Measurements from ENCODE around the gene RINL. TPM values are rescaled to one million over a fixed set of nuclear protein-coding genes. Genes with fewer than 3 reads are reported as not detected.

RINL gene
- total RNA-seq, 4 donors from 2014 or later, result 5.5 to 14.0 (median 11.6) TPM

- TF ChIP-seq, protein P1, sequence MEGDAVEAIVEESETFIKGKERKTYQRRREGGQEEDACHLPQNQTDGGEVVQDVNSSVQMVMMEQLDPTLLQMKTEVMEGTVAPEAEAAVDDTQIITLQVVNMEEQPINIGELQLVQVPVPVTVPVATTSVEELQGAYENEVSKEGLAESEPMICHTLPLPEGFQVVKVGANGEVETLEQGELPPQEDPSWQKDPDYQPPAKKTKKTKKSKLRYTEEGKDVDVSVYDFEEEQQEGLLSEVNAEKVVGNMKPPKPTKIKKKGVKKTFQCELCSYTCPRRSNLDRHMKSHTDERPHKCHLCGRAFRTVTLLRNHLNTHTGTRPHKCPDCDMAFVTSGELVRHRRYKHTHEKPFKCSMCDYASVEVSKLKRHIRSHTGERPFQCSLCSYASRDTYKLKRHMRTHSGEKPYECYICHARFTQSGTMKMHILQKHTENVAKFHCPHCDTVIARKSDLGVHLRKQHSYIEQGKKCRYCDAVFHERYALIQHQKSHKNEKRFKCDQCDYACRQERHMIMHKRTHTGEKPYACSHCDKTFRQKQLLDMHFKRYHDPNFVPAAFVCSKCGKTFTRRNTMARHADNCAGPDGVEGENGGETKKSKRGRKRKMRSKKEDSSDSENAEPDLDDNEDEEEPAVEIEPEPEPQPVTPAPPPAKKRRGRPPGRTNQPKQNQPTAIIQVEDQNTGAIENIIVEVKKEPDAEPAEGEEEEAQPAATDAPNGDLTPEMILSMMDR (IDR thresholded peaks at IDR 0.05), result no peak
- no peak for TF ChIP-seq POLR2A (IDR thresholded peaks at IDR 0.05)
- WGBS, 2 donors, result 87 to 90% methylated on average over 11 of the region's 11 CpGs
- intact Hi-C loops (cut with DNase I; ENCODE audit: low total_unique reads), result no loop called here
- DNase-seq (ENCODE audit: low spot score in 2 of 2), result no peak
- no peak overlapping the region for H3K4me3 ChIP-seq (ENCODE audit: low read depth, poor library complexity, severe bottlenecking)
Observed at GRCh38 chr19:38844093-38844686, 33.9 kb downstream of the RINL start.

GRCh38 chr19:38843175-38843758, 34.8 kb downstream of the RINL start:
- TF ChIP-seq POLR2A (IDR thresholded peaks at IDR 0.05), result no peak
- TF ChIP-seq, protein P1 (IDR thresholded peaks at IDR 0.05), result no peak
- intact Hi-C loops (cut with DNase I; ENCODE audit: low total_unique reads), result no loop called here
- 97 to 99% methylated on average over 9 of the region's 9 CpGs for WGBS, 2 donors

GRCh38 chr19:38842439-38843174, 35.5 kb downstream of the RINL start:
- no peak overlapping the region for H3K4me3 ChIP-seq (ENCODE audit: low read depth, poor library complexity, severe bottlenecking)
- no peak for TF ChIP-seq POLR2A (IDR thresholded peaks at IDR 0.05)
- TF ChIP-seq, protein P1 (IDR thresholded peaks at IDR 0.05), result no peak
- intact Hi-C loops (cut with DNase I; ENCODE audit: low total_unique reads), result no loop called here
- no peak for DNase-seq (ENCODE audit: low spot score in 2 of 2)
- WGBS, 2 donors, result 89% methylated on average over 17 of the region's 17 CpGs

More at GRCh38 chr19:38843175-38843758, 34.8 kb downstream of the RINL start:
- no peak for DNase-seq (ENCODE audit: low spot score in 2 of 2)
- no peak overlapping the region for H3K4me3 ChIP-seq (ENCODE audit: low read depth, poor library complexity, severe bottlenecking)

DNA sequence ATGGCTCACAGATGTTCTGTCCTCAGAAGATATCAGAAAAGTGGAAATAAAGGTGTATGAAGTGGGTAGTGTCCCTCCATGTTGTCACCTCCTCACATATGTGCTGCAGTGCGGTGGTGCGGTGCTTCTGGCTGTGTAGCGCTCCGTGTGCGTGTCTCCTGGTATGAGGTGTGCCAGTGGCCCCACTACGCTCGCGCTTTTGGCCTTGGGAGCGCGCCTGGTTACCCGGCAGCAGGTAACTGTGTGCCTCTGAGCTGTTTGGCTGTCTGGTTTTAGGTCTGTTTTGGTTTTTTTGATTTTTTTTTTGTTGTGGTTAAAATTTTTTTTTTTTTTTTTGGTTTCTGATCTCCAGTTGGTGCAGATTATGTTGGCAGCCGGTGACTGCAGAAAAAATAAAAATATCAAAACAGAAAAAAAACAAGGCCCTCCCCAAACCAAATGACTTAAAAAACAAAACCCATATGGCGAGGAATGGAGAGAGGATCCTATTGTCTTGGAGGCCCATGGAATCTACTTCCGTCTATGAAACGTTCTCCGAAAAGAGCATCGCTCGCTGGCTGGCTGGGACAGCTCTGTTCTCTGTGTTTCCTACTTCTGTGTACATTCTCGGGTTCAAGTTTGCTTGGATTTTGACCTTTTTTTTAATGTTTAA, 36.2 kb downstream of the RINL start:
- TF ChIP-seq, protein P1 (IDR thresholded peaks at IDR 0.05), result no peak
- TF ChIP-seq POLR2A (IDR thresholded peaks at IDR 0.05), result no peak
- whole genome bisulfite sequencing, 2 donors, result 92 to 93% methylated on average over 19 of the region's 19 CpGs
- intact Hi-C loops (cut with DNase I; ENCODE audit: low total_unique reads), result no loop called here
- no peak for DNase-seq (ENCODE audit: low spot score in 2 of 2)
- H3K4me3 ChIP-seq (ENCODE audit: low read depth, poor library complexity, severe bottlenecking), result no peak overlapping the region

DNA sequence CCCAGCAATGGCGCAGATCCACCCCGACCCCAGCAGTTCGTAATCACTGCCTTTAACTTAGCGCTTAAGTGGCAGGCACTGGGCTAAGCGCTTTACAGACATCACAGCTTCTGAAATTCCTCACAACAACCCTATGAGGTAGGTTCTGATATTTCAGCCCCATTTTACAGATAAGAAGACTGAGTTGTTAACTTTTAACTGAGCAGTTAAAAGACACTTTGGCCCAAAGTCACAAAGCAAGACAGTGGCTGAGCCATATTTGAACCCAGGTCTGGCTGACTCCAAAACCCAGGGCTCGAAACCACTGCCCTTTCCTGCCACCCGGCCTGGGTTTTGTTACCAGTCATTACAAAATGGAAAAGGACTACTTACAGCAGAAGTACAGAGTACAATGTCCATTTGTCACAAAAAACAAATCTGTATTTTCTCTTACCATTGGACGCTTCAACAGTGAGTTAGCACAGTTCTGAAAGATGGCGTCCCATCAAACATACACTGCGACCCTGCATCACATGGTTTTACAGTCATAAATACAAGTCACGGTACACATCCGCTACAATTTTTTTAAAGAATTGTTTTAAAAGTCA, 36.8 kb downstream of the RINL start:
- TF ChIP-seq, protein P1 (IDR thresholded peaks at IDR 0.05), result no peak
- TF ChIP-seq POLR2A (IDR thresholded peaks at IDR 0.05), result no peak
- no peak for DNase-seq (ENCODE audit: low spot score in 2 of 2)
- 87 to 91% methylated on average over 12 of the region's 12 CpGs for WGBS, 2 donors
- intact Hi-C loops (cut with DNase I; ENCODE audit: low total_unique reads), result no loop called here
- no peak overlapping the region for H3K4me3 ChIP-seq (ENCODE audit: low read depth, poor library complexity, severe bottlenecking)

Data from lower leg skin (tissue), 4 donors.